Activated CD4-positive, alpha-beta T cell treated with anti-CD3 and anti-CD28 coated beads, Interleukin-10, Interleukin-2, amounts not matched to agents 100 ng/mL and 50 ng/mL, durations not matched to agents 16 hours and 8 hours (primary cell): ENCODE data around the gene ZNF358.

ENCODE experiments used
- DNase-seq: peaks from one replicate; pipeline ENCODE4 v3.0.0-alpha.2; 2020

Gene ZNF358

DNA sequence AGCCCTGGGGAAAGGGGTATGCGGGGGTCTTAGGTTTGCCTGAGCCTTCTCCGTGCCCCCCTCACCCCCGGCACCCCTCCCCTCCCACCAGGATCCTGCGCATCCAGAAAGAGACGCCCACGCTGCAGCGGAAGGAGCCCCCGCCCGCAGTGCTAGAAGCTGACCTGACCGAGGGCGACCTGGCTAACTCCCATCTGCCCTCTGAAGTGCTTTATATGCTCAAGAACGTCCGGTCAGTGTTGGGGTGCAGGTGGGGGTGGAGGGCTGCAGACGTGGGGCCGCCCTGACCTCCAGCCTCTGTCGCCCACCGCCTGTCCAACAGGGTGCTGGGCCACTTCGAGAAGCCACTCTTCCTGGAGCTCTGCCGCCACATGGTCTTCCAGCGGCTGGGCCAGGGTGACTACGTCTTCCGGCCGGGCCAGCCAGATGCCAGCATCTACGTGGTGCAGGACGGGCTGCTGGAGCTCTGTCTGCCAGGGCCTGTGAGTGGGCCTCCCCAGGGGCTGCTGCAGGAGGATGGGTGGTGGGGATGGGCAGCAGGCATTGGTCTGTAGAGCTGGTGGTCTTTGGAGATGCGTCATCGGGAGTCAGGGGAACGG is 24.0 kb downstream of the ZNF358 start:
- no peak for DNase-seq

DNA sequence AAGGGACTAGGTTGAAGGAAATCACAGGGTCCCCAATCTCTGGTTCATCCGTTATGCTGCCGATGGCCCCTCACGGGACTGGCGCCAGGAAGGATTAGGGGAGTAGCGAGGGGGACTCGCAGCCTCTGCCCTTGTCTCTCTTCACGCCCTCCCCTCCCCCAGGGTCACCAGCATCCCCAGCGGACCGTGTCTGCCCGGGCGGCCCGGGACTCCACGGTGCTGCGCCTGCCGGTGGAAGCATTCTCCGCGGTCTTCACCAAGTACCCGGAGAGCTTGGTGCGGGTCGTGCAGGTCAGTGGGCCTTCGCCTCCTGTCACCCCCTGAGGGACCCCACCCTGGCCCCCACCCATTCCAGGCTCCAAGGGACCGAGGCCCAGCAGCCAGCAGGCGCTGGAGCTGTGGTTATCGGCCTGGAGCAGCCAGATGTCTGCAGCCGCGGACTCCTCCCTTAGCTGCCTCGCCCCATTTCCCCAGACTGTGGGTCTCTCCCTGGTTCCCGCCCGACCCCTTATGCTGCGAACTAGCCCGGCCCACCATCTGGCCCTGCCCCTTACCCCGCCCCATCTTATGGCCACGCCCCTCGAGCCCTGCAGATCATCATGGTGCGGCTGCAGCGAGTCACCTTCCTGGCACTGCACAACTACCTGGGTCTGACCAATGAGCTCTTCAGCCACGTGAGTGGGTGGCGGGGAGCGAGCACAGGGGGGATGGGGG is 25.0 kb downstream of the ZNF358 start:
- DNase-seq = peak; percentile 50

DNA sequence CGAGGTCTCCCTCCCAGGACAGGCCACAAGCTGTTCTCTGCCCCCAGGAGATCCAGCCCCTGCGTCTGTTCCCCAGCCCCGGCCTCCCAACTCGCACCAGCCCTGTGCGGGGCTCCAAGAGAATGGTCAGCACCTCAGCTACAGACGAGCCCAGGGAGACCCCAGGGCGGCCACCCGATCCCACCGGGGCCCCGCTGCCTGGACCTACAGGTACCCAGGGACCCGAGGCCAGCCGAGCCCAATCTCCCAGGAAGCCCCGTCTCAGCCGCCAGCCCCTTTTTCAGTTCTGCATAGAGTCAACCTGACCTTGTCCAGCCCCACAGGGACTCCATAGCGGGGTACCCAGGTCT is 25.5 kb downstream of the ZNF358 start:
- DNase-seq = no peak

DNA sequence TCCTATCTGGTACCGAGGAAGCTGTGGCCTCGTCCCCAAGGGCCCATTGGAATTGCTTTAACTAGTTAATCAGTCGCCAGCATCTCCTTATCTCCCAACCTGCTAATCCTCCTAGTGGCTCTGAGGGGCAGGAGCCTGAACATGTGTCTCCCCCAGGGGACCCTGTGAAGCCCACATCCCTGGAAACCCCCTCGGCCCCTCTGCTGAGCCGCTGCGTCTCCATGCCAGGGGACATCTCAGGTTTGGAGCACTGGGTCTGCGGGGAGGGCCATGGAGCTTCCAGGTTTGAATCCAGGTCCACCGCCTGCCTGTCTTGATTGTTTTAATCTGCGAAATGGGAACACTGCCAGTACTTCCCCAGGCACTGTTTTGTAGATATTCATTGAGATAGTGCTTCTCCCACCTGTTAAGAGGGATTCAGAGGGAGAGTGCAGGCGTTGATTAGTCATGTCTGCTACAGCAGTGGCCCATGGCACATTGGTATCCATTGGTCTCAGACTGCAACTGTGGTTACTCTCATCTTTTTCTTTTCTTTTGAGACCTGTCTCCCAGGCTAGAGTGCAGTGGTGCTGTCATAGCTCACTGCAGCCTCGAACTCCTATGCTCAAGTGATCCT is 26.0 kb downstream of the ZNF358 start:
- DNase-seq = no peak

DNA sequence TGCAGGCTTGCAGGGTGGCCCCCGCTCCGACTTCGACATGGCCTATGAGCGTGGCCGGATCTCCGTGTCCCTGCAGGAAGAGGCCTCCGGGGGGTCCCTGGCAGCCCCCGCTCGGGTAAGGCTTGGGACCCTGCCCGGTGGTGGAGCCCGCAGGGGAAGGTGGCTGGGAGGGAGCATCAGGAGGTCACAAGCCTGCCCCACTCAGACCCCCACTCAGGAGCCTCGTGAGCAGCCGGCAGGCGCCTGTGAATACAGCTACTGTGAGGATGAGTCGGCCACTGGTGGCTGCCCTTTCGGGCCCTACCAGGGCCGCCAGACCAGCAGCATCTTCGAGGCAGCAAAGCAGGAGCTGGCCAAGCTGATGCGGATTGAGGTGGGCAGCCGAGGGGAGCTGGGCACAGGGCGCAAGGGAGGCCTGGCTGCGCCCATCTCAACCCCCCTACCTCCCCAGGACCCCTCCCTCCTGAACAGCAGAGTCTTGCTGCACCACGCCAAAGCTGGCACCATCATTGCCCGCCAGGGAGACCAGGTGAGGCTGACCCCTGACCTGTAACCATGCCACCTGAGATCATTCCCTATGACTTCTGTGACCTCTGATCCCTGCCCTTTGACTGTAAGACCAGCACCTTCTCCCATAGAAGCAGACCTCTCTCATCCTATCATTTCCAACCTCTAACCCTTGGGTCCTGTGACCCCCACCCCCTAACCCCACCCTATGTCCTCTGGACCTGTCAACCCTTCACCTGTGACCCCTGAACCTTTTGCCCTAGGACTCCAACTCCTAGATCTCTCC is 26.8 kb downstream of the ZNF358 start:
- DNase-seq = no peak

DNA sequence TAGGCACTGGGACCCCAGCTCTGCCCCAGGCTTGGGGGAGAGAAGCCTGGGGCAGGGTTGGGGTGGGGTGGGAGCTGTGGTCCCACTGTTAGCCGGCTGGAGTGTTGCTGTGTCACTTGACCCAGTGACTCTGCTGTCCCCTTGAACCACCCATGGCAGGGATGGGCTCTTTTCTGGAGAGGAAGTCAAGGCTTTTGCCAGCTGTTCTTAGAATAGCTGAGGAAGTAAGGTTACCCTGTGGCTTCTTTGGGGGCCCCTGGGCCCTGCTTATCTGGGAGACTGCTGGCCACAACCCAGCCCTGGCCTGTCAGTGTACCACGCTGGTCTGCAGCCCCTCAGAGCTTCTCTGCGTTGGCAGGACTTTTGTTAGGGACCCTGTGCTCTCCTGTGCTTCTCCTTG is 28.7 kb downstream of the ZNF358 start:
- DNase-seq = peak; percentile 25

DNA sequence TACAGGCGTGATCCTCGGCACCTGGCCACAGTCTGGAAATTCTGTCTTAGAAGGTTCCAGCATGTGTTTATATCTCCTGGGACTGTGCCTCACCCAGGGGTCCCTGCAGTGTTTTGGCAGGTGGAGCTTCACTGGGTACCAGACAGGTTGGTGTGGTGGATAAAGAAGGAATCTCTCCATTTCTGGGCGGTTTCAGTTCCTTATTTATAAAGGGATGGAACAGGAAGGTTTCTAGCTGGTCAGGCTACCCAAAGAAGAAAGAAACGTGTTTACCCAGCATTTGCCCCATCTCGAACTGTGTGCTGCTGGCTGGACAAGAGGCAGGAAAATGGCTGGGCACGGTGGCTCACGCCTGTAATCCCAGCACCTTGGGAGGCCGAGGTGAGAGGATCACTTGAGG is 29.4 kb downstream of the ZNF358 start:
- DNase-seq = no peak

DNA sequence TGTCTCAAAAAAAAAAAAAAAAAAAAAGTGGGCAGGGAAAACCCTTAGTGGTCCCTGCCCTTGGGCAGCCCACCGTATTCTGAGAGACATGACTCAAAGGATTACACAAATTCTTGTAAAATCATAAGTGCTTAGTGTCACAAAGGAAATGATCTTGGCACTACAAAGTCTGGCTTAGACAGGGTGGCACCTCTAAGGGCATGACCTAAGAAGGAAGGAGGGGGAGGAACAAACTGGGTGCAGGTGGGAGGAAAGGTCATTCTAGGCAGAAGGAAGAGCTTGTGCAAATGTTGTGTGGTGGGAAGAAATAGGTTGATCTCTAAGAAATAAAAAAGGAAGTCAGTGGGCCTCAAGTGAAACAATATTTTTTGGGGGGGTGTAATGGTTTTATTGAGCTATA is 30.0 kb downstream of the ZNF358 start:
- DNase-seq = peak; percentile 50

DNA sequence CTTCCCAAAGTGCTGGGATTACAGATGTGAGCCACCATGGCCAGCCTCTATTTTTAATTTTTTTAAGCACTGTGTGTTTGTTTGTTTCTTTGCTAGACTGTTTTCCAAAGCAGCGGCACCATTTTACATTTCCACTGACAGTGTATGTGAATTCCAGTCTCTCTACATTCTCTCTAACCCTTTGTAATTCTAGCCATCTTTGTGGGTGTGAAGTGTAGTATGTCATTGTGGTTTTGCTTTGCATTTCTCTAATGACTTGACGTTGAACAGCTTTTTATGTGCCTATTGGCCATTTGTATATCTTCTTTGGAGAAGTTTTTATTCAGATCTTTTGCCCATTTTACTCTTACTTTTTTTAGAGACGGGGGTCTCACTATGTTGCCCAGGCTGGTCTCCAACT is 31.3 kb downstream of the ZNF358 start:
- peak; percentile 33 for DNase-seq

DNA sequence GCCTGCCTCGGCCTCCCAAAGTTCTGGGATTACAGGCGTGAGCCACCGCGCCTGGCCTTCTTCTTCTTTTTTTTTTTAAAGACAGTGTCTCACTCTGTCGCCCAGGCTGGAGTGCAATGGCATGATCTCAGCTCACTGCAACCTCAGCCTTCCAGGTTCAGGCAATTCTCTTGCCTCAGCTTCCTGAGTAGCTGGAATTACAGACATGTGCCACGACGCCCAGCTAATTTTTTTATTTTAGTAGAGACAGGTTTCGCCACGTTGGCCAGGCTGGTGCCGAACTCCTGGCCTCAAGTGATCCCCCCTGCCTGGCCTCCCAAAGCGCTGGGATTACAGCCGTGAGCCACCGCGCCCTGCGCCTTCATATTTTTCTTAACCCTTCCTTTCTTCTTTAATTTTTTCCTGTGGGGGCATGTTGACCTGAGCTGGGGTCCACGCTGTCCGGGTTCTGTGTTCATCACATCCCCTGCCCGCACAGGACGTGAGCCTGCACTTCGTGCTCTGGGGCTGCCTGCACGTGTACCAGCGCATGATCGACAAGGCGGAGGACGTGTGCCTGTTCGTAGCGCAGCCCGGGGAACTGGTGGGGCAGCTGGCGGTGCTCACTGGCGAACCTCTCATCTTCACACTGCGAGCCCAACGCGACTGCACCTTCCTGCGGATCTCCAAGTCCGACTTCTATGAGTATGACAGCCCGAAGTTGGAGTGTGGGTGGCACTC is 33.7 kb downstream of the ZNF358 start:
- no peak for DNase-seq

DNA sequence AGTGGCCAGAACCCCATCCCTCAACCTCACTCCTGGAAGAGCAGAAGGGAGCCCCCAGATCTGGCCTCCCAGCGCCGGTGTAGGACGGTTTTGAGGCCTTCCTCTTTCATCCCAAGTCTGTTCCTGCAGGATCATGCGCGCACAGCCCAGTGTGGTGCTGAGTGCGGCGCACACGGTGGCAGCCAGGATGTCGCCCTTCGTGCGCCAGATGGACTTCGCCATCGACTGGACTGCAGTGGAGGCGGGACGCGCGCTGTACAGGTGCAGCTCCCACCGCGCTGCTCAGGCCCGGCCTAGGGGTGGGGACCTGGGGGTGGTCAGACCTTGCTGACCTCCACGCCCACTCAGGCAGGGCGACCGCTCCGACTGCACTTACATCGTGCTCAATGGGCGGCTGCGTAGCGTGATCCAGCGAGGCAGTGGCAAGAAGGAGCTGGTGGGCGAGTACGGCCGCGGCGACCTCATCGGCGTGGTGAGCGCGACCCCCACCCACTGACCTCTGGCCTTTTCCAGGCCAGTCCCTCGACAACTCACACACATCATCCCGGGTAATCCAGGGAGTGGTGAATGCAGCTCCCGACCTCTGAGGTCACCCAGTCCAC is 34.4 kb downstream of the ZNF358 start:
- DNase-seq = no peak

DNA sequence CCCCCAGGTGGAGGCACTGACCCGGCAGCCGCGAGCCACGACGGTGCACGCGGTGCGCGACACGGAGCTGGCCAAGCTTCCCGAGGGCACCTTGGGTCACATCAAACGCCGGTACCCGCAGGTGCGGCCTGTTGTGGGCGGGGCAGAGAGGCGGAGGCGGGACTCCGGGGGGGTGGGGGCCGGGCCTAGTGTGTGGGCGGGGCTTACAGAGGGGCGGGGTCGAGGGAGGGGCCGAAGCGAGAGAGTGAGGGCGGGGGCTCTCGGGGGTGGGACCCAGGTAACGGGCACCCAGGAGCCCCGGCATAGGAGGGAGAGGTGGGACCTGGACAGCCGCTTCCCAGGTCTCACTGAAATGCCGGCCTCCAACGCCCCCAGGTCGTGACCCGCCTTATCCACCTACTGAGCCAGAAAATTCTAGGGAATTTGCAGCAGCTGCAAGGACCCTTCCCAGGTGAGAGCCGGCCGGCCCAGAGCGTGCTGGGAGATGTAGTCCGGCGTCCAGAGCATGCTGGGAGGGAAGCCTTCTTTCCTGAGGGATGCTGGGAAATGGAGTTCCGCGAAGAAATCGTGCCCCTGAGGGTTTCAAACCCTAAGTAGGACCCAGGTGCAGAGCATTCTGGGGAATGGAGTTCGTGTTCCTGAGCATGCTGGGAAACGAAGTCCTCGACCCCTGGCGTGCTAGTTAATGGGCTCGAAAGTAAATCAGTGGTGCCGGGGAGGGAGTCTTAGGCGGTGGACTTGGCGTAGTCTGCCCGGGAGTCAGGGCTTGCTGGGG is 35.3 kb downstream of the ZNF358 start:
- DNase-seq = peak; percentile 65

DNA sequence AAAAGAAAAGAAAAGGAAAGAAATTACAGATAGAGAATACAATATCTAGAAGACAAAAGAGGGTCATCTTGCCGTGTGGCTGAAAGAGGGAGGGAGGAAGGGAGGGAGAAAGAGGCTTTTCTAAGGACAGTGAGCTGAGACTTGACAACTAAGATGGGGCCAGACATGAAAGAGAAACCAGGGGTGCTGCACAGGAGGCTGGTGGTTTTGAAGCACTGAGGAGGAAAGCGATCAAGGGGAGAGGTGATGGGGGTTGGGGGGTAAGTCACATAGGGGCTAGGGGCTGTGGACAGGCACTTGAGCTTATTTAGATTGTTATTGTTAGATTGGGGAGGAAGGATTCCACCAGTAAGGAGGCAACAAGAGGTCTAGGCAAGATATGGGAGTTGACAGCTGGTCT is 36.9 kb downstream of the ZNF358 start:
- DNase-seq = no peak

DNA sequence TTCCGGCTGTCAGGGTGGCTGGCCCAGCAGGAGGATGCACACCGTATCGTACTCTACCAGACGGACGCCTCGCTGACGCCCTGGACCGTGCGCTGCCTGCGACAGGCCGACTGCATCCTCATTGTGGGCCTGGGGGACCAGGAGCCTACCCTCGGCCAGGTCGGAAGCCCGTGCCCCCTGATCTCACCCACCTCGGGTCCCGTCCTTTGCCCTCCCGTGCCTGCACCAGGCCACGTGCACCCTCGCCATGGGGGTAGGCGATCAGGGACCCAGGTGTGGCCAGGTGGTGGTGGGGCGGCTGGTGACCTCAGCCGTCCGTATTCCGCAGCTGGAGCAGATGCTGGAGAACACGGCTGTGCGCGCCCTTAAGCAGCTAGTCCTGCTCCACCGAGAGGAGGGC is 38.7 kb downstream of the ZNF358 start:
- DNase-seq = no peak

DNA sequence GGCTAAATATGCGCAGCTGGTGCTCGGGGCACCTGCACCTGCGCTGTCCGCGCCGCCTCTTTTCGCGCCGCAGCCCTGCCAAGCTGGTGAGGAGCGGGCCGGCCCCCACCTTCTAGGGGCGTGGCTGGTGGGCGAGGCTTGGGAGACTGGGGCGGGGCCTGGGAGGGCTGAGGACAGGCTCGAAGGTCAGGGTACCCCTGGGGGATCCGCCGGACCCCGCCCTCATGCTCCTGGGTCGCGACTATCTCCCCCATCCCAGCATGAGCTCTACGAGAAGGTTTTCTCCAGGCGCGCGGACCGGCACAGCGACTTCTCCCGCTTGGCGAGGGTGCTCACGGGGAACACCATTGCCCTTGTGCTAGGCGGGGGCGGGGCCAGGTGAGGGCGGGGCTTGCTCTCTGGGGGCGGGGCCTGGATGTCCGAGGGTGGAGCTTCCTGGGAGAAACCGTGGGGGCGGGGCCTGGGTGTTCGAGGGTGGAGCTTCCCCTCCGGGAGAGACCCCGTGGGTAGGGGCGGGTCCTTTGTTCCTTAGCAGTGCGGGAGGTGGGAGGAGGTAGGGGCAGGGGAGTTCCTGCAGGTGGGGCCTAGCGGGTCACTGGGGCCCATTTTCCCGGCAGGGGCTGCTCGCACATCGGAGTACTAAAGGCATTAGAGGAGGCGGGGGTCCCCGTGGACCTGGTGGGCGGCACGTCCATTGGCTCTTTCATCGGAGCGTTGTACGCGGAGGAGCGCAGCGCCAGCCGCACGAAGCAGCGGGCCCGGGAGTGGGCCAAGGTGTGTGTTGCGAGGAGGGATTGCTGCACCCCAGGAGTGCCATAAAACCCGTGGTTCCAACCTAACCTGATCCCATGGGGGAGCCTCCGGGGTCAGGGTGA is 39.3 kb downstream of the ZNF358 start:
- DNase-seq = no peak

DNA sequence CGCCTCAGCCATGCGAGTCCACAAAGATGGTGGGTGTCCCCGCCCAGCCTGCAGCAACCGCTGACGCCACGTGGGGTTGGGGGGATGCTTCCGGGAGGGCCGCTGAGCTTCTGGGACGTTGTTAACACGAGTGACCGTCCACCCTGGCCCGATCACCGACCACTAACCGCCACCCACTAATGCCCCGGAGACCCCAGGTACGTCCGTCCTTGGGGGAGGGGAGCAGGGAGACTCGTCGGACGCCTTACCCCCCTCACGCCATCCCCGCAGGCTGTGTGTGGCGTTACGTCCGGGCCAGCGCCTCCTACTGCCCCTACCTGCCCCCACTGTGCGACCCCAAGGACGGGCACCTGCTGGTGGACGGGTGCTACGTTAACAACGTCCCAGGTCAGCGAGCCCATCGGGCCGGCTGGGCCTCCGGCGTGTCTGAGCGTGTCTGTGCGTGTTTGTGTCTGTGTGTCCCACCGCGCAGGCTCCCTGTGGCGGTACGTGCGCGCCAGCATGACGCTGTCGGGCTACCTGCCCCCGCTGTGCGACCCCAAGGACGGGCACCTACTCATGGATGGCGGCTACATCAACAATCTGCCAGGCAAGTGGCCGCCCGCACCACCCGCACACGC is 40.9 kb downstream of the ZNF358 start:
- DNase-seq = no peak

DNA sequence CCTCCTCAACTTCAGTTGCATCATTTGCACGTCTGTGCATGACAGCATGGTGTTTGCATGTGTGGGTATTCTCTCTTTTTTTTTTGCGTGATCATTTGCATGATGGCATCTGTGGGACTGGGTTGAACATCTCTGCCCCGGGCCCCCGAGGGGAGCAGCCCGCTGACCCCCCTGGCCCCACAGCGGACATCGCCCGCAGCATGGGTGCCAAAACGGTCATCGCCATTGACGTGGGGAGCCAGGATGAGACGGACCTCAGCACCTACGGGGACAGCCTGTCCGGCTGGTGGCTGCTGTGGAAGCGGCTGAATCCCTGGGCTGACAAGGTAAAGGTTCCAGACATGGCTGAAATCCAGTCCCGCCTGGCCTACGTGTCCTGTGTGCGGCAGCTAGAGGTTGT is 42.8 kb downstream of the ZNF358 start:
- DNase-seq = no peak

DNA sequence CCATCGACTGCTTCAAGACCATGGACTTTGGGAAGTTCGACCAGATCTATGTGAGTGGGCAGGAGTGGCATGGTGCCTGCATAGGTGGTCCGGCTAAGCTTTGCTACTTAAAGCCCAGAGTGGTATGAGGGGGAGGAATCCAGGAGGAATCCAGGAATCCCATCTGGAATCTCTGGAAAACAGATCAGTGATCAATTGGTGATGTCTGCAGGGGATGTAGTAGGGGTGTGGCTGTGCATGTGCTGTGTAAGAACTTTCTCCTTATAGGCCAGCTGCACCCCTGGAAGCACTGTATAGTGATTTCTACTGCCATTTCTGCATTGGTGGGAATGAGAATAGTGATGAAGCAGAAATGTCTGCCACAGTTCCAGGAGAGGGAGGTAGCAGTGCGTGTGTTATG is 43.2 kb downstream of the ZNF358 start:
- no peak for DNase-seq

DNA sequence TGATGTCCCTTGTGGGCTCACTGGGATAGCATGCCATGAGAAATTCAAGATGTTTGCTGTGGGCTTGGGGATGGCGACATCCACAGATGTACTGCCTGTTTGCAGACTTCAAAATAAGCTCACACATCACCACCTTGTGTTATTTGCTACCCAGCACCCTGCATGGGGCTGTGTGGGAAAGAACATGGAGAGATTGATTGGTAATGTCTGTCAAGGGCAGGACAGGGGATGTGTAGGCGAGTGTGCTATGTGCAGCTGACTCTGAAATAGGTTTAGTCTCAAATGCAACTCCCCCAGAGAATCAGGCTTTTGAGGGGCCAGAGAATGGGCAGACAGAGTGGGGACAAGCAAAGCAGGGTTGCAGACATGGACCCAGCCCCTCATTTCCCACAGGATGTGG is 44.4 kb downstream of the ZNF358 start:
- DNase-seq = no peak

DNA sequence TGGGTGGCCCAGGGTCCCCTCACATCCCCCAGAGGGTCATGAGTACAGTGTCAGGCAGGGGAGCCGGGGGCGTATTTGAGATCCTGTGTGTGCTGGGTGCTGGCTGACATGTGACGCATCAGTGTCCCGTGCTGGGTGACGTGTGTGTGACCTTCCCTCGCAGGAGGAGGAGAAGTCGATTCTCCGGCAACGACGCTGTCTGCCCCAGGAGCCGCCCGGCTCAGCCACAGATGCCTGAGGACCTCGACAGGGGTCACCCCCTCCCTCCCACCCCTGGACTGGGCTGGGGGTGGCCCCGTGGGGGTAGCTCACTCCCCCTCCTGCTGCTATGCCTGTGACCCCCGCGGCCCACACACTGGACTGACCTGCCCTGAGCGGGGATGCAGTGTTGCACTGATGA is 45.4 kb downstream of the ZNF358 start:
- no peak for DNase-seq
